Dermis blood vessel endothelial cell (primary cell): ENCODE results near the gene TEX55. TPM values are rescaled to one million over a fixed set of nuclear protein-coding genes. Genes with fewer than 3 reads are reported as not detected.
"Not testable (repeated sequence)": the region's sequence is repeated elsewhere in the genome, so short reads cannot be mapped to it uniquely, and the experiment has no call there.

Source experiments
- DNase-seq: peaks from one replicate; pipeline ENCODE4 v3.0.0; 2010
- total RNA-seq: library from RNA; depleted of rRNA; stranded (reverse); fragments of >200 nt; gene quantifications from 2 replicates; pipeline ENCODE4 v1.2.3, GENCODE V29; 2014

The TEX55 gene
- total RNA-seq = not detected in 2 replicates

- peak; percentile 52 for DNase-seq
Observed at GRCh38 chr3:119145500-119146167, at the start of gene TEX55. Gene TEX55 (plus strand): TSS chr3:119146165. CDS start chr3:119146190, 25 bp downstream.

GRCh38 chr3:119098003-119098402 is 48.0 kb upstream of the TEX55 start:
- DNase-seq = no peak

- DNase-seq = peak; percentile 60
Observed at GRCh38 chr3:119098619-119099222, 47.2 kb upstream of the TEX55 start.

GRCh38 chr3:119099785-119100184 is 46.2 kb upstream of the TEX55 start:
- peak; percentile 1 for DNase-seq

GRCh38 chr3:119104031-119104430 is 41.9 kb upstream of the TEX55 start:
- DNase-seq = no peak

- DNase-seq = not testable (repeated sequence)
Observed at GRCh38 chr3:119118330-119118729, 27.6 kb upstream of the TEX55 start.

- no peak for DNase-seq
Observed at GRCh38 chr3:119120480-119120879, 25.5 kb upstream of the TEX55 start.

- no peak for DNase-seq
Observed at GRCh38 chr3:119122350-119122749, 23.6 kb upstream of the TEX55 start.

GRCh38 chr3:119125342-119125741 is 20.6 kb upstream of the TEX55 start:
- no peak for DNase-seq

GRCh38 chr3:119125742-119126504 is 20.0 kb upstream of the TEX55 start:
- DNase-seq = no peak

GRCh38 chr3:119130291-119130690 is 15.7 kb upstream of the TEX55 start:
- not testable (repeated sequence) for DNase-seq

GRCh38 chr3:119132291-119132690 is 13.7 kb upstream of the TEX55 start:
- DNase-seq = not testable (repeated sequence)

- DNase-seq = not testable (repeated sequence)
Observed at GRCh38 chr3:119139360-119139759, 6.6 kb upstream of the TEX55 start.

GRCh38 chr3:119140466-119140865 is 5.5 kb upstream of the TEX55 start:
- DNase-seq = no peak

- no peak for DNase-seq
Observed at GRCh38 chr3:119145128-119145499, 851 bp upstream of the TEX55 start.

- DNase-seq = no peak
Observed at GRCh38 chr3:119146578-119147375, 812 bp downstream of the TEX55 start.

- no peak for DNase-seq
Observed at GRCh38 chr3:119147494-119147893, 1.5 kb downstream of the TEX55 start.

GRCh38 chr3:119148493-119149180 is 2.7 kb downstream of the TEX55 start:
- no peak for DNase-seq

- DNase-seq = peak; percentile 3
Observed at GRCh38 chr3:119149484-119149883, 3.5 kb downstream of the TEX55 start.

- DNase-seq = no peak
Observed at GRCh38 chr3:119156868-119157267, 10.9 kb downstream of the TEX55 start.

- no peak for DNase-seq
Observed at GRCh38 chr3:119157971-119158370, 12.0 kb downstream of the TEX55 start.

- DNase-seq = no peak
Observed at GRCh38 chr3:119160361-119160760, 14.4 kb downstream of the TEX55 start.
